Kidney epithelial cell (primary cell): ENCODE data around the gene NRIP1. TPM values are rescaled to one million over a fixed set of nuclear protein-coding genes. Genes with fewer than 3 reads are reported as not detected.

Experiments used
- DNase-seq: peaks from one replicate; pipeline ENCODE4 v3.0.0-alpha.2; 2010; ENCODE audit warnings: low read depth
- H3K27me3 ChIP-seq: 2 replicates; pipeline ENCODE4 v1.6.0; 2011; ENCODE audit warnings: low read length; ENCODE audit not compliant: control insufficient read depth, insufficient read depth
- H3K36me3 ChIP-seq: 2 replicates; pipeline ENCODE4 v1.5.1; 2011; ENCODE audit warnings: low read length; ENCODE audit not compliant: control insufficient read depth, insufficient read depth
- H3K4me3 ChIP-seq: 2 replicates; pipeline ENCODE4 v1.5.1; 2011; ENCODE audit warnings: low read depth, mild to moderate bottlenecking, control low read depth, low read length
- total RNA-seq: library from RNA; depleted of rRNA; stranded (reverse); fragments of >200 nt; gene quantifications from 2 replicates; pipeline ENCODE4 v1.2.3, GENCODE V29; 2015
- TF ChIP-seq, protein P1 (sequence below): IDR thresholded peaks from 2 replicates; pipeline ENCODE4 v1.5.1; 2011; ENCODE audit warnings: mild to moderate bottlenecking, moderate library complexity, low read length, control low read depth, inconsistent platforms; ENCODE audit not compliant: insufficient read depth, poor library complexity, severe bottlenecking

NRIP1 gene
- total RNA-seq, 1 donor from 2014 or later, result 52.6 TPM

DNA sequence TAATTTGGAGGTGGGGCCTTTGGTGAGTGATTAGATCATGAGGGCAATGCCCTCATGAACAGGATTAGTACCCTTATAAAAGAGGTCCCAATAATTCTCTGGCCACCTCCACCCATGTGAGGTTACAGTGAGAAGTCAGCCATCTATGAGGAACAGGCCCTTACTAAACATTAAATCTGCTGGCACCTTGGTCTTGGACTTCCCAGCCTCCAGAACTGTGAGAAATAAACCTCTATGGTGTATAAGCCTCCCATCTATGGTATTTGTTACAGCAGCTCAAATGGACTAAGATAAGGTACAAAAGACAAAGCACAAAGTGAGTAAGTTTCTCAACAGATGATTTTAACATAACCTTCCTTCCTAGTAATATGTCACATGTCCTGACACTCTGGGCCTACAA lies 22.3 kb downstream of the NRIP1 start:
- DNase-seq, result no peak
- H3K4me3 ChIP-seq, result no peak overlapping the region
- peaks cover 1% of the 10 kb centered on the region for H3K36me3 ChIP-seq
- no peaks in the 10 kb centered on the region for H3K27me3 ChIP-seq
- TF ChIP-seq, protein P1, sequence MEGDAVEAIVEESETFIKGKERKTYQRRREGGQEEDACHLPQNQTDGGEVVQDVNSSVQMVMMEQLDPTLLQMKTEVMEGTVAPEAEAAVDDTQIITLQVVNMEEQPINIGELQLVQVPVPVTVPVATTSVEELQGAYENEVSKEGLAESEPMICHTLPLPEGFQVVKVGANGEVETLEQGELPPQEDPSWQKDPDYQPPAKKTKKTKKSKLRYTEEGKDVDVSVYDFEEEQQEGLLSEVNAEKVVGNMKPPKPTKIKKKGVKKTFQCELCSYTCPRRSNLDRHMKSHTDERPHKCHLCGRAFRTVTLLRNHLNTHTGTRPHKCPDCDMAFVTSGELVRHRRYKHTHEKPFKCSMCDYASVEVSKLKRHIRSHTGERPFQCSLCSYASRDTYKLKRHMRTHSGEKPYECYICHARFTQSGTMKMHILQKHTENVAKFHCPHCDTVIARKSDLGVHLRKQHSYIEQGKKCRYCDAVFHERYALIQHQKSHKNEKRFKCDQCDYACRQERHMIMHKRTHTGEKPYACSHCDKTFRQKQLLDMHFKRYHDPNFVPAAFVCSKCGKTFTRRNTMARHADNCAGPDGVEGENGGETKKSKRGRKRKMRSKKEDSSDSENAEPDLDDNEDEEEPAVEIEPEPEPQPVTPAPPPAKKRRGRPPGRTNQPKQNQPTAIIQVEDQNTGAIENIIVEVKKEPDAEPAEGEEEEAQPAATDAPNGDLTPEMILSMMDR, result no peak

DNA sequence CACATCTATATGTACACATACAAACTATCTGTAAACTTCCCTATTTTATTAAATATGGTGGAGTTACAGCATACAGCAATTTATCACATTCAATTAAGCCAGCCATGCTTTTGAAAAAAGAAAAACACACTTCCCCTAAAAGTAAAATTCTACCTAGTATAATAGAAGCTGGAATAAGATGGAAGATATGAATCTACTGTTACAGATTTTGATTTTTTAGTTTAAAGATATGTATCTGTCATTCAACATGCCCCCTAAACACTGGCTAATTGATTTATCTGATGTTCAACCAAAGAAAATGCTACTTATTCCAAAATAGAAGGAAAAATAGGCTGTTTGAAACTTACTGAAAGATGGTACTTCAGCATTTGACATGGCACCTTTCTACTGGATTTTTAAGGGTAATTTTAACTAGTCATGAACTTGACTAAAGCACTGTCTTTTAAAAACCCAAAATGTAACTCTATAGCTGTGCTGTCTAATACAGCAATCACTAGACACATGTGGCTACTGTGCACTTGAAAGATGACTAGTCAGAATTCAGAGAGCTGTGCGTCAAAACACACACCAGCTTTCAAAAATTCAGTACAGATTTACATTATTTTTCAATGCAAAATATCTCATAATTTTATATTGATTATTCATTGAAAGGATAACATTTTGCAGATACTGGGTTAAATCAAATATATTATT lies 25.0 kb downstream of the NRIP1 start:
- Histone ChIP-seq H3K4me3 (no peak overlapping the region), H3K36me3 (peaks cover 1% of the 10 kb centered on the region), H3K27me3 (no peaks in the 10 kb centered on the region)
- TF ChIP-seq, protein P1, result no peak
- DNase-seq, result no peak

DNA sequence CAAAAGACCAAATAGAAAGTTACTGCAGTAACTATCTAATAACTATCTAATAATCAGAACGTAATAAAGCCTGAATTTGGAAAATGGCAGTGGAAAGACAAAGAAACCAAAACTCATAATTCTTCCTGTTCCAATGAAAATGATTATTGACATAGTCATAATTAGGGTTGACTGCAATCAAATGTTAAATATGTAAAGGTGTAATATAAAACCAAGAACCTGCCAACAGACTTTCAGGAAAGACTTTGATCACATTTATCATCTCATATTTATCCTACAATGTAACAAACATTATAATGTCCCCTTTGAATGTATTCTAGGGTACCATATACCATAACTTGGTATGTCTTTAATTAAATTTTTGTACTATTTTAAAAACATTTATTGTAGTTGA lies 26.9 kb downstream of the NRIP1 start:
- Histone ChIP-seq H3K27me3 (no peaks in the 10 kb centered on the region), H3K4me3 (no peak overlapping the region), H3K36me3 (peaks cover 1% of the 10 kb centered on the region)
- TF ChIP-seq, protein P1, result no peak
- DNase-seq, result no peak

DNA sequence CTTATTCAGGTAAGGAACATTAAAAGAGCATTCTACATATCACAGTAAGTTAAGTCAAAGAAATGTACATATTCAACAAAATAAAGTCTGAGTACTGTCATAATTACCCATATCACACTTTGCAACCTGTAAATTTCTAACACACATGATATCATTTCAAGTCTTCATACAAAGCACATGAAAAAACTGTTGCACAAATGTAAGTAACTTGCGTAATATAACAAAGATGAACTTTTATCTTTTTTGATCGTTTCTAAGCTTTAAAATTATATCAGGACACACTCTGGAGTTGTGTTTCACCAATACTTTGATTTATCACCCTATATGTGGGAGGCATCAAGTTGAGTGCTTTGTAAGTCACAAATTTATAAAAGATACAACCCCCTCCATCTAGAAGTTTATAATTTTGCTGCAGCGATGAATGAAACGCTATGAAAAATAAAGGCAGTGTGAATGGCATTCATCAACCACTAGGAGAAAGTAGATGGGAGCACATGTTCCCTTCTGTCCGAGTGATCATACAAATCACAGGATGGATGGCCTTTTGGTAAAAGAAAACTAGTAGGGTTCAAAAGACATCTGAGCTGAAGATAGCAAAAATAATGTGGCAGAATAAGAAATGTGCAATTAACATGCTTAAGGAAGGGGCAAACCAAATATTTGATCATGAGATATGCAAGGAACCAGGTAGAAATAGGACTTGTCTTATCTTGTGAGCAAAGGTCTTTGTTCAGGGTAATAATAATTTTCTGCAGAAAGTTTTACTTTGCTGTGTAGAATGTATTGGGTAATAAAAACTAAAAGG lies 27.5 kb downstream of the NRIP1 start:
- TF ChIP-seq, protein P1, result no peak
- Histone ChIP-seq H3K36me3 (no peaks in the 10 kb centered on the region), H3K4me3 (no peak overlapping the region), H3K27me3 (no peaks in the 10 kb centered on the region)
- DNase-seq, result no peak

DNA sequence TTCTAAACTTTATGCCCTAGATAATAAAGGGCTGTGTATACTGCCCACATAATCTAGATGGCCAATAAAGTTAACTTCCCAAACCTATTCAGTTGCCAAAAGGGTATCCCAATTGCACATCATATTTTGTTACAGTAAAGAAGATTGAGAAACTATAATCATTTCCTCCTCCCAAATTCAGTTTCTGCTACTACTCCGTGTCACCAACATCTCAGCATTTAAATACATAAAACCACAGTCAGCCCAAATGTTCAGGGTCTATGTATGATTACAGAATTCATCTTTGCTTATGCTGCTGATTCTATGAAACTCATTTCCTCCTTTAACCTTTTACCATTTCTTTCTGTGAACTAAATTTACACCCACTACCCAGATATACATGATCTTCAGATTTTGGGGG lies 28.6 kb downstream of the NRIP1 start:
- peaks cover 1% of the 10 kb centered on the region for H3K36me3 ChIP-seq
- TF ChIP-seq, protein P1, result no peak
- H3K4me3 ChIP-seq, result no peak overlapping the region
- no peak for DNase-seq
- no peaks in the 10 kb centered on the region for H3K27me3 ChIP-seq
